ENCODE measurements around the gene ABCC5. TPM values are rescaled to one million over a fixed set of nuclear protein-coding genes. Genes with fewer than 3 reads are reported as not detected.

The ABCC5 gene
- total and polyA plus RNA-seq, 2 experiments from 2014 or later: 27.8 to 41.4 TPM

DNA sequence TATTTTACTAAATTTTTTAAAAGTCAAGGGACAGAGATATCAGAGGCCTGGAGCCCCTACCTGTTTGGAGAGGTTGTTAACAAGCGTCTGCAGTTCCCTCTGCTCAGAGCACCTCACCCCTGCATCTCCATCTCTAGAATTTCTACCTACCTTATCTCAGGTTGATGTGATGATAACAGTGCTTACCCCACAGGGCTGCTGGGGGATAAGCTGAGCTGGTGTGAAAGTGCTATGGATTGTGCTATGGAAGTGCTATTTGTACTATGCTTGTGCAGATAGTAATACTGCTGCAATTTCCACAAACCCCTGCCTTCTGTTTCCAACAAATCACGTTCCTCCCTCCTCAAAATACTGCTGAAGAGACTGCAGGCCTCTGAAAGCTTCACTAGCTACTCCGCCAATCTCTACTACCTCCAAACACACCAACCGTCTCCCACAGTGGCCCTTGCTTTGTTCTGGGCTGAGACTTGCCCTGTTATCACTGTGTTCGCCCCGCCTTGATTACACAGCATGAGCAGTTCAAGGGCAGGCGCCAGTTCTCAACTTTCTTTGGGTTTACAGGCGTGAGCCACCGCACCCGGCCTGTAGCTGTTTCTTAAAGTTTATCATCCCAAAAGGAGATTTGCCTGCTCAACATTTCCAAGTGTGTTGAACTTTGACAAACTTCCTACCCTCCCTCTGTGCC, 104.6 kb downstream of the ABCC5 start:
- Histone ChIP-seq H3K4me2 (no peak overlapping the region), H3K4me3 (no peak overlapping the region), H3K4me1 (ENCODE audit: insufficient read depth) (no peaks in the 10 kb centered on the region), H3K79me2 (no peaks in the 10 kb centered on the region), H3K9me3 (ENCODE audit: low read depth) (no peaks in the 10 kb centered on the region), H3K9me2 (replicated peaks; ENCODE audit: insufficient read depth) (no peaks in the 10 kb centered on the region), H2AFZ (no peak overlapping the region), H4K20me1 (ENCODE audit: insufficient read depth, poor library complexity, severe bottlenecking) (no peaks in the 10 kb centered on the region), H3K27me3 (no peaks in the 10 kb centered on the region), H3K36me3 (replicated peaks; ENCODE audit: insufficient read depth, low read depth) (no peaks in the 10 kb centered on the region), H3K27ac (no peak overlapping the region)
- 54% methylated on average over 10 of the region's 10 CpGs for WGBS (ENCODE audit: low lambda C conversion rate, missing lambda C conversion rate)
- peak; percentile 30 for DNase-seq (ENCODE audit: low spot score)
- TF ChIP-seq EZH2 (IDR thresholded peaks at IDR 0.05; ENCODE audit: borderline replicate concordance) (no peak), CTCF (IDR thresholded peaks at IDR 0.05; ENCODE audit: poor library complexity) (no peak), EZH2phosphoT487 (IDR thresholded peaks at IDR 0.05; ENCODE audit: low read depth, severe bottlenecking, unreplicated experiment) (no peak)

DNA sequence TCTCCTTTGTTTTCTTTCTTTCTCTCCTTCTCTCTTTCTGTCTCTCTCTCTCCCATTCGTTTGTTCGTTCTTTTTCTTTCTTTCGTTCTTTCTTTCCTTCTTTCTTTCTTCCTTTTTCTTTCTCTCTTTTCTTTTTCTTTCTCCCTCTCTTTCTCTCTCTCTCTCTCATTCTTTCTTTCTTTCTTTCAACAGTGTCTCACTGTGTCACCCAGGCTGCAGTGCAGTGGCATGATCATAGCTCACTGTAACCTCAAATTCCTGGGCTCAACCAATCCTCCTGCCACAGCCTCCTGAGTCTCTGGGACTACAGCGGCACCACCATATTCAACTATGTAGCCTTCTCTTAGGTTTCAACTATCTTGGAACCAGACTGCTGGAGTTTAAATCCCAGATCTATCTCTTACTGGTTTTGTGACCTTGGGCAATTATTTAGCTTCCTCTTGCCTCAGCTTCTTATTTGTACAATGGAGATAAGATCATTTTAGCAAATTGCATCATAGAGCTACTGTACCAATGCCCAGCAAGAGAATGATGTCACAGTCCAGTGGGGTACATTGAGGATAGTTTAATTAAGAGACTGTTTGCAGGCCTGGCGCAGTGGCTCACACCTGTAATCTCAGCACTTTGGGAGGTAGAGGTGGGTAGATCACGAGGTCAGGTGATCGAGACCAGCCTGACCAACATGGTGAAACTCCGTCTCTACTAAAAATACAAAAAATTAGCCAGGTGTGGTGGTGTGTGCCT, 105.7 kb downstream of the ABCC5 start:
- H3K9me2 ChIP-seq (replicated peaks; ENCODE audit: insufficient read depth): no peaks in the 10 kb centered on the region
- H3K4me2 ChIP-seq: no peak overlapping the region
- 95% methylated on average over 8 of the region's 8 CpGs for WGBS (ENCODE audit: low lambda C conversion rate, missing lambda C conversion rate)

GRCh38 chr3:183911087-183911486, 106.6 kb downstream of the ABCC5 start:
- no peaks in the 10 kb centered on the region for H3K9me3 ChIP-seq (ENCODE audit: low read depth)
- no peak overlapping the region for H3K4me3 ChIP-seq
- H3K79me2 ChIP-seq: no peaks in the 10 kb centered on the region
- 87% methylated on average over 5 of the region's 6 CpGs for WGBS (ENCODE audit: low lambda C conversion rate, missing lambda C conversion rate)
- H3K4me2 ChIP-seq: no peak overlapping the region
- H3K9me2 ChIP-seq (replicated peaks; ENCODE audit: insufficient read depth): no peaks in the 10 kb centered on the region
- H3K36me3 ChIP-seq (replicated peaks; ENCODE audit: insufficient read depth, low read depth): no peaks in the 10 kb centered on the region
- H3K27ac ChIP-seq: no peak overlapping the region
- no peak for DNase-seq (ENCODE audit: low spot score)
- no peak for TF ChIP-seq EZH2 (IDR thresholded peaks at IDR 0.05; ENCODE audit: borderline replicate concordance)
- TF ChIP-seq CTCF (IDR thresholded peaks at IDR 0.05; ENCODE audit: poor library complexity): no peak
- TF ChIP-seq EZH2phosphoT487 (IDR thresholded peaks at IDR 0.05; ENCODE audit: low read depth, severe bottlenecking, unreplicated experiment): no peak
- no peaks in the 10 kb centered on the region for H3K27me3 ChIP-seq
- no peaks in the 10 kb centered on the region for H4K20me1 ChIP-seq (ENCODE audit: insufficient read depth, poor library complexity, severe bottlenecking)
- H3K4me1 ChIP-seq (ENCODE audit: insufficient read depth): no peaks in the 10 kb centered on the region
- no peak overlapping the region for H2AFZ ChIP-seq

More for the DNA sequence above, 105.7 kb downstream of the ABCC5 start:
- no peaks in the 10 kb centered on the region for H3K79me2 ChIP-seq
- no peak for TF ChIP-seq EZH2phosphoT487 (IDR thresholded peaks at IDR 0.05; ENCODE audit: low read depth, severe bottlenecking, unreplicated experiment)
- no peak for TF ChIP-seq CTCF (IDR thresholded peaks at IDR 0.05; ENCODE audit: poor library complexity)
- no peak for TF ChIP-seq EZH2 (IDR thresholded peaks at IDR 0.05; ENCODE audit: borderline replicate concordance)
- H3K36me3 ChIP-seq (replicated peaks; ENCODE audit: insufficient read depth, low read depth): no peaks in the 10 kb centered on the region
- no peaks in the 10 kb centered on the region for H3K9me3 ChIP-seq (ENCODE audit: low read depth)
- no peak for DNase-seq (ENCODE audit: low spot score)
- H3K27ac ChIP-seq: no peak overlapping the region
- no peak overlapping the region for H2AFZ ChIP-seq
- H4K20me1 ChIP-seq (ENCODE audit: insufficient read depth, poor library complexity, severe bottlenecking): no peaks in the 10 kb centered on the region
- no peaks in the 10 kb centered on the region for H3K4me1 ChIP-seq (ENCODE audit: insufficient read depth)
- no peaks in the 10 kb centered on the region for H3K27me3 ChIP-seq
- no peak overlapping the region for H3K4me3 ChIP-seq

Measured in hepatocyte (in vitro differentiated cells).